Osteocyte (in vitro differentiated cells): ENCODE data around the gene ADGRB2. TPM values are rescaled to one million over a fixed set of nuclear protein-coding genes. Genes with fewer than 3 reads are reported as not detected.

Experiments
- DNase-seq: peaks from one replicate; pipeline ENCODE4 v3.0.0; 2021; ENCODE audit warnings: mixed read lengths; ENCODE audit not compliant: unreplicated experiment; ENCODE audit errors: extremely low spot score
- H3K27ac Mint-ChIP-seq: one replicate; pipeline ENCODE4 v1.8.0; 2021; ENCODE audit warnings: mild to moderate bottlenecking, mixed read lengths; ENCODE audit not compliant: unreplicated experiment
- H3K27me3 Mint-ChIP-seq: one replicate; pipeline ENCODE4 v1.8.0; 2021; ENCODE audit warnings: mixed read lengths; ENCODE audit not compliant: unreplicated experiment
- H3K36me3 Mint-ChIP-seq: one replicate; pipeline ENCODE4 v1.8.0; 2021; ENCODE audit warnings: mixed read lengths; ENCODE audit not compliant: unreplicated experiment
- H3K4me1 Mint-ChIP-seq: one replicate; pipeline ENCODE4 v1.8.0; 2021; ENCODE audit warnings: mixed read lengths; ENCODE audit not compliant: unreplicated experiment
- H3K4me3 Mint-ChIP-seq: one replicate; pipeline ENCODE4 v1.8.0; 2021; ENCODE audit warnings: mild to moderate bottlenecking, moderate library complexity, mixed read lengths; ENCODE audit not compliant: unreplicated experiment
- H3K9me3 Mint-ChIP-seq: one replicate; pipeline ENCODE4 v1.8.0; 2021; ENCODE audit warnings: mixed read lengths; ENCODE audit not compliant: unreplicated experiment
- total RNA-seq: library from RNA; stranded (reverse); gene quantifications from 2 replicates; pipeline ENCODE4 v1.2.1, GENCODE V29; 2021
- TF ChIP-seq, protein P1 (sequence below): fragments of 200-600 bp; sonication (generic); IDR thresholded peaks from 2 replicates; pipeline ENCODE4 v1.5.0; 2021; ENCODE audit warnings: antibody characterized with exemption, mild to moderate bottlenecking, moderate library complexity

Gene ADGRB2
- total RNA-seq, 1 donor from 2014 or later = 8.2 TPM

GRCh38 chr1:31795801-31796621, 31.9 kb upstream of the ADGRB2 start:
- no peaks in the 10 kb centered on the region for H3K27me3 Mint-ChIP-seq
- TF ChIP-seq, protein P1, sequence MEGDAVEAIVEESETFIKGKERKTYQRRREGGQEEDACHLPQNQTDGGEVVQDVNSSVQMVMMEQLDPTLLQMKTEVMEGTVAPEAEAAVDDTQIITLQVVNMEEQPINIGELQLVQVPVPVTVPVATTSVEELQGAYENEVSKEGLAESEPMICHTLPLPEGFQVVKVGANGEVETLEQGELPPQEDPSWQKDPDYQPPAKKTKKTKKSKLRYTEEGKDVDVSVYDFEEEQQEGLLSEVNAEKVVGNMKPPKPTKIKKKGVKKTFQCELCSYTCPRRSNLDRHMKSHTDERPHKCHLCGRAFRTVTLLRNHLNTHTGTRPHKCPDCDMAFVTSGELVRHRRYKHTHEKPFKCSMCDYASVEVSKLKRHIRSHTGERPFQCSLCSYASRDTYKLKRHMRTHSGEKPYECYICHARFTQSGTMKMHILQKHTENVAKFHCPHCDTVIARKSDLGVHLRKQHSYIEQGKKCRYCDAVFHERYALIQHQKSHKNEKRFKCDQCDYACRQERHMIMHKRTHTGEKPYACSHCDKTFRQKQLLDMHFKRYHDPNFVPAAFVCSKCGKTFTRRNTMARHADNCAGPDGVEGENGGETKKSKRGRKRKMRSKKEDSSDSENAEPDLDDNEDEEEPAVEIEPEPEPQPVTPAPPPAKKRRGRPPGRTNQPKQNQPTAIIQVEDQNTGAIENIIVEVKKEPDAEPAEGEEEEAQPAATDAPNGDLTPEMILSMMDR = no peak
- peaks cover 27% of the 10 kb centered on the region for H3K4me1 Mint-ChIP-seq
- no peaks in the 10 kb centered on the region for H3K36me3 Mint-ChIP-seq
- no peaks in the 10 kb centered on the region for H3K9me3 Mint-ChIP-seq
- DNase-seq = no peak
- H3K4me3 Mint-ChIP-seq = no peak overlapping the region
- H3K27ac Mint-ChIP-seq = no peak overlapping the region

- no peak for DNase-seq
- Mint-ChIP-seq H3K27me3 (no peaks in the 10 kb centered on the region), H3K36me3 (no peaks in the 10 kb centered on the region), H3K27ac (no peak overlapping the region), H3K4me3 (no peak overlapping the region), H3K9me3 (no peaks in the 10 kb centered on the region), H3K4me1 (peaks cover 27% of the 10 kb centered on the region)
- TF ChIP-seq, protein P1 = no peak
Observed at GRCh38 chr1:31795096-31795675, 31.0 kb upstream of the ADGRB2 start.

GRCh38 chr1:31793586-31794285, 29.6 kb upstream of the ADGRB2 start:
- no peak for DNase-seq
- Mint-ChIP-seq H3K9me3 (no peaks in the 10 kb centered on the region), H3K4me1 (peaks cover 21% of the 10 kb centered on the region)

GRCh38 chr1:31793086-31793485, 28.9 kb upstream of the ADGRB2 start:
- Mint-ChIP-seq H3K27me3 (no peaks in the 10 kb centered on the region), H3K27ac (no peak overlapping the region), H3K4me1 (peaks cover 16% of the 10 kb centered on the region), H3K36me3 (no peaks in the 10 kb centered on the region), H3K9me3 (no peaks in the 10 kb centered on the region), H3K4me3 (no peak overlapping the region)
- DNase-seq = no peak
- TF ChIP-seq, protein P1 = no peak

More at GRCh38 chr1:31793586-31794285, 29.6 kb upstream of the ADGRB2 start:
- Mint-ChIP-seq H3K36me3 (no peaks in the 10 kb centered on the region), H3K27me3 (no peaks in the 10 kb centered on the region), H3K27ac (no peak overlapping the region), H3K4me3 (no peak overlapping the region)
- TF ChIP-seq, protein P1 = no peak

- H3K27me3 Mint-ChIP-seq = no peaks in the 10 kb centered on the region
- H3K27ac Mint-ChIP-seq = no peak overlapping the region
- TF ChIP-seq, protein P1 = no peak
- H3K9me3 Mint-ChIP-seq = no peaks in the 10 kb centered on the region
- peaks cover 16% of the 10 kb centered on the region for H3K4me1 Mint-ChIP-seq
- no peak for DNase-seq
- H3K36me3 Mint-ChIP-seq = no peaks in the 10 kb centered on the region
- no peak overlapping the region for H3K4me3 Mint-ChIP-seq
Observed at GRCh38 chr1:31792541-31792940, 28.4 kb upstream of the ADGRB2 start.
